HCT116 (cell line): ENCODE measurements around the gene HTR1E.

ENCODE experiments used
- ATF3 ChIP-seq: IDR thresholded peaks from 2 replicates; pipeline ENCODE4 v1.6.1; 2012
- CTCF ChIP-seq, 3 experiments: fragments of 200-600 bp in 1 of 3; sonication (generic) in 1 of 3; IDR thresholded peaks in 2 of 3; conservative IDR thresholded peaks in 1 of 3; 2 replicates each; pipeline ENCODE4 v1.5.1; 2012 to 2017; ENCODE audit warnings: low read depth in 2 of 3, low read length in 2 of 3, antibody characterized with exemption in 1 of 3, borderline replicate concordance in 1 of 3, control low read depth in 1 of 3, mild to moderate bottlenecking in 1 of 3, mixed read lengths in 1 of 3, mixed run types in 1 of 3, moderate library complexity in 1 of 3; ENCODE audit not compliant: insufficient read depth in 1 of 3
- EZH2 ChIP-seq: fragments of 200-600 bp; sonication (generic); IDR thresholded peaks from 2 replicates; pipeline ENCODE4 v1.6.1; 2017; ENCODE audit warnings: antibody characterized with exemption, mixed run types
- EZH2phosphoT487 ChIP-seq: fragments of 200-600 bp; IDR thresholded peaks from 2 replicates; pipeline ENCODE4 v1.6.1; 2018; ENCODE audit warnings: antibody characterized with exemption, borderline replicate concordance
- POLR2A ChIP-seq: IDR thresholded peaks from 2 replicates; pipeline ENCODE4 v1.7.0; 2011; ENCODE audit warnings: borderline replicate concordance; ENCODE audit not compliant: insufficient read depth, insufficient read length; ENCODE audit errors: extremely low read depth
- POLR2AphosphoS5 ChIP-seq: IDR thresholded peaks from 2 replicates; pipeline ENCODE4 v1.6.1; 2011; ENCODE audit warnings: mild to moderate bottlenecking, low read depth, low read length, moderate library complexity
- RAD21 ChIP-seq: IDR thresholded peaks from 2 replicates; pipeline ENCODE4 v1.6.1; 2012; ENCODE audit warnings: low read depth, mild to moderate bottlenecking
- SP1 ChIP-seq: IDR thresholded peaks from 2 replicates; pipeline ENCODE4 v1.6.1; 2012; ENCODE audit warnings: low read depth
- SRF ChIP-seq: IDR thresholded peaks from 2 replicates; pipeline ENCODE4 v1.6.1; 2012; ENCODE audit warnings: low read depth
- TCF7L2 ChIP-seq: IDR thresholded peaks from 2 replicates; pipeline ENCODE4 v1.7.0; 2011; ENCODE audit warnings: borderline replicate concordance, inconsistent platforms; ENCODE audit not compliant: insufficient read depth, insufficient read length; ENCODE audit errors: extremely low read depth
- ZNF274 ChIP-seq: fragments of 200-500 bp; sonication (Bioruptor generic); IDR thresholded peaks from 2 replicates; pipeline ENCODE4 v1.6.1; 2014; ENCODE audit warnings: mild to moderate bottlenecking, low read depth, low read length, inconsistent platforms
- TF ChIP-seq, protein P1 (sequence below): IDR thresholded peaks from 2 replicates; pipeline ENCODE4 v1.6.1; 2012
- TF ChIP-seq, protein P2 (sequence below): IDR thresholded peaks from 2 replicates; pipeline ENCODE4 v1.6.1; 2012; ENCODE audit warnings: low read depth

GRCh38 chr6:86916393-86916792 lies 20.9 kb upstream of the HTR1E start:
- TF ChIP-seq, protein P1, sequence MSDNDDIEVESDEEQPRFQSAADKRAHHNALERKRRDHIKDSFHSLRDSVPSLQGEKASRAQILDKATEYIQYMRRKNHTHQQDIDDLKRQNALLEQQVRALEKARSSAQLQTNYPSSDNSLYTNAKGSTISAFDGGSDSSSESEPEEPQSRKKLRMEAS: no peak
- TF ChIP-seq POLR2A (no peak), CTCF (IDR thresholded peaks at IDR 0.05 in 2 of 3, conservative IDR thresholded peaks at IDR 0.05 in 1 of 3; ENCODE audit: borderline replicate concordance in 1 of 3, insufficient read depth in 1 of 3, low read depth in 2 of 3, low read length in 2 of 3) (no peak), EZH2 (no peak), ZNF274 (no peak), POLR2AphosphoS5 (no peak), TCF7L2 (no peak), RAD21 (no peak), EZH2phosphoT487 (no peak), SP1 (no peak), ATF3 (no peak), SRF (no peak)
- TF ChIP-seq, protein P2, sequence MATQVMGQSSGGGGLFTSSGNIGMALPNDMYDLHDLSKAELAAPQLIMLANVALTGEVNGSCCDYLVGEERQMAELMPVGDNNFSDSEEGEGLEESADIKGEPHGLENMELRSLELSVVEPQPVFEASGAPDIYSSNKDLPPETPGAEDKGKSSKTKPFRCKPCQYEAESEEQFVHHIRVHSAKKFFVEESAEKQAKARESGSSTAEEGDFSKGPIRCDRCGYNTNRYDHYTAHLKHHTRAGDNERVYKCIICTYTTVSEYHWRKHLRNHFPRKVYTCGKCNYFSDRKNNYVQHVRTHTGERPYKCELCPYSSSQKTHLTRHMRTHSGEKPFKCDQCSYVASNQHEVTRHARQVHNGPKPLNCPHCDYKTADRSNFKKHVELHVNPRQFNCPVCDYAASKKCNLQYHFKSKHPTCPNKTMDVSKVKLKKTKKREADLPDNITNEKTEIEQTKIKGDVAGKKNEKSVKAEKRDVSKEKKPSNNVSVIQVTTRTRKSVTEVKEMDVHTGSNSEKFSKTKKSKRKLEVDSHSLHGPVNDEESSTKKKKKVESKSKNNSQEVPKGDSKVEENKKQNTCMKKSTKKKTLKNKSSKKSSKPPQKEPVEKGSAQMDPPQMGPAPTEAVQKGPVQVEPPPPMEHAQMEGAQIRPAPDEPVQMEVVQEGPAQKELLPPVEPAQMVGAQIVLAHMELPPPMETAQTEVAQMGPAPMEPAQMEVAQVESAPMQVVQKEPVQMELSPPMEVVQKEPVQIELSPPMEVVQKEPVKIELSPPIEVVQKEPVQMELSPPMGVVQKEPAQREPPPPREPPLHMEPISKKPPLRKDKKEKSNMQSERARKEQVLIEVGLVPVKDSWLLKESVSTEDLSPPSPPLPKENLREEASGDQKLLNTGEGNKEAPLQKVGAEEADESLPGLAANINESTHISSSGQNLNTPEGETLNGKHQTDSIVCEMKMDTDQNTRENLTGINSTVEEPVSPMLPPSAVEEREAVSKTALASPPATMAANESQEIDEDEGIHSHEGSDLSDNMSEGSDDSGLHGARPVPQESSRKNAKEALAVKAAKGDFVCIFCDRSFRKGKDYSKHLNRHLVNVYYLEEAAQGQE: no peak
